Activated CD4-positive, alpha-beta T cell treated with anti-CD3 and anti-CD28 coated beads, Interleukin-2, amount 10 ng/mL, durations not matched to agents 24 days and 14 days (primary cell): Measurements from ENCODE around the gene PPP1R14D. TPM values are rescaled to one million over a fixed set of nuclear protein-coding genes. Genes with fewer than 3 reads are reported as not detected.

Experiments
- DNase-seq: peaks from one replicate; pipeline ENCODE4 v3.0.0; 2022
- H3K27ac Mint-ChIP-seq: one replicate; pipeline ENCODE4 v1.8.0; 2022; ENCODE audit warnings: mild to moderate bottlenecking, mixed read lengths
- H3K27me3 Mint-ChIP-seq: one replicate; pipeline ENCODE4 v1.8.0; 2022; ENCODE audit warnings: mixed read lengths
- H3K36me3 Mint-ChIP-seq: one replicate; pipeline ENCODE4 v1.8.0; 2022; ENCODE audit warnings: low read depth, mild to moderate bottlenecking, mixed read lengths
- H3K4me1 Mint-ChIP-seq: one replicate; pipeline ENCODE4 v1.8.0; 2021; ENCODE audit warnings: mixed read lengths
- H3K4me3 Mint-ChIP-seq: one replicate; pipeline ENCODE4 v1.8.0; 2022; ENCODE audit warnings: mild to moderate bottlenecking, moderate library complexity, mixed read lengths
- H3K9me3 Mint-ChIP-seq: one replicate; pipeline ENCODE4 v1.8.0; 2021; ENCODE audit warnings: mixed read lengths
- intact Hi-C: fragments of 100-400 bp; cut with micrococcal nuclease; formaldehyde crosslinking; loops from one replicate; pipeline ENCODE4 v1.15.1; 2023
- total RNA-seq: library from RNA; stranded (reverse); gene quantifications from 2 replicates; pipeline ENCODE4 v1.2.3, GENCODE V29; 2022

The PPP1R14D gene
- total RNA-seq, 1 donor from 2014 or later: not detected

- no peaks in the 10 kb centered on the region for H3K27me3 Mint-ChIP-seq
- H3K9me3 Mint-ChIP-seq: no peaks in the 10 kb centered on the region
- no peak overlapping the region for H3K4me3 Mint-ChIP-seq
- H3K27ac Mint-ChIP-seq: no peak overlapping the region
- intact Hi-C loops: no loop called here
- no peak for DNase-seq
- peaks cover 10% of the 10 kb centered on the region for H3K4me1 Mint-ChIP-seq
- peaks cover 31% of the 10 kb centered on the region for H3K36me3 Mint-ChIP-seq
These were observed 52.6 kb downstream of the PPP1R14D start for GRCh38 chr15:40775740-40776536.

GRCh38 chr15:40775007-40775406 lies 53.5 kb downstream of the PPP1R14D start:
- Mint-ChIP-seq H3K4me1 (peaks cover 13% of the 10 kb centered on the region), H3K36me3 (peaks cover 29% of the 10 kb centered on the region), H3K4me3 (no peak overlapping the region), H3K27ac (no peak overlapping the region), H3K9me3 (no peaks in the 10 kb centered on the region), H3K27me3 (no peaks in the 10 kb centered on the region)
- no peak for DNase-seq
- intact Hi-C loops: no loop called here

GRCh38 chr15:40773902-40774301 lies 54.6 kb downstream of the PPP1R14D start:
- H3K4me1 Mint-ChIP-seq: peaks cover 22% of the 10 kb centered on the region
- no peak overlapping the region for H3K27ac Mint-ChIP-seq
- H3K4me3 Mint-ChIP-seq: no peak overlapping the region
- DNase-seq: no peak
- no peaks in the 10 kb centered on the region for H3K27me3 Mint-ChIP-seq
- H3K36me3 Mint-ChIP-seq: peaks cover 25% of the 10 kb centered on the region
- no peaks in the 10 kb centered on the region for H3K9me3 Mint-ChIP-seq
- intact Hi-C loops: no loop called here

- H3K27me3 Mint-ChIP-seq: no peaks in the 10 kb centered on the region
- H3K9me3 Mint-ChIP-seq: no peaks in the 10 kb centered on the region
- H3K4me1 Mint-ChIP-seq: peaks cover 25% of the 10 kb centered on the region
- H3K4me3 Mint-ChIP-seq: no peak overlapping the region
- intact Hi-C loops: no loop called here
- peaks cover 24% of the 10 kb centered on the region for H3K36me3 Mint-ChIP-seq
- no peak overlapping the region for H3K27ac Mint-ChIP-seq
- no peak for DNase-seq
These were observed 55.0 kb downstream of the PPP1R14D start for GRCh38 chr15:40773496-40773895.

- peaks cover 30% of the 10 kb centered on the region for H3K36me3 Mint-ChIP-seq
- intact Hi-C loops: no loop called here
These were observed 56.5 kb downstream of the PPP1R14D start for GRCh38 chr15:40772014-40772413.

GRCh38 chr15:40771242-40771641 lies 57.3 kb downstream of the PPP1R14D start:
- no peak overlapping the region for H3K27ac Mint-ChIP-seq
- intact Hi-C loops: no loop called here

More at GRCh38 chr15:40772014-40772413, 56.5 kb downstream of the PPP1R14D start:
- Mint-ChIP-seq H3K4me3 (no peak overlapping the region), H3K27me3 (no peaks in the 10 kb centered on the region), H3K27ac (no peak overlapping the region), H3K4me1 (peaks cover 23% of the 10 kb centered on the region), H3K9me3 (no peaks in the 10 kb centered on the region)
- no peak for DNase-seq

GRCh38 chr15:40770147-40770721 lies 58.3 kb downstream of the PPP1R14D start:
- peaks cover 21% of the 10 kb centered on the region for H3K36me3 Mint-ChIP-seq
- H3K9me3 Mint-ChIP-seq: no peaks in the 10 kb centered on the region
- peaks cover 24% of the 10 kb centered on the region for H3K4me1 Mint-ChIP-seq
- peak overlapping the region; percentile 83 for H3K27ac Mint-ChIP-seq
- DNase-seq: no peak
- intact Hi-C loops: no loop called here
- peak overlapping the region; percentile 63 for H3K4me3 Mint-ChIP-seq
- no peaks in the 10 kb centered on the region for H3K27me3 Mint-ChIP-seq

More at GRCh38 chr15:40771242-40771641, 57.3 kb downstream of the PPP1R14D start:
- H3K36me3 Mint-ChIP-seq: peaks cover 24% of the 10 kb centered on the region
- no peak for DNase-seq
- no peak overlapping the region for H3K4me3 Mint-ChIP-seq
- no peaks in the 10 kb centered on the region for H3K9me3 Mint-ChIP-seq
- H3K27me3 Mint-ChIP-seq: no peaks in the 10 kb centered on the region
- H3K4me1 Mint-ChIP-seq: peaks cover 17% of the 10 kb centered on the region

GRCh38 chr15:40769274-40770146 lies 59.0 kb downstream of the PPP1R14D start, which contains the start of gene C15orf62:
Gene C15orf62, plus strand, starts transcription at chr15:40769980. Its CDS starts 516 bp downstream, at chr15:40770496.
- intact Hi-C loops: loop anchor here (10.0 kb wide), 2 partner anchors 175 to 205 kb away; partner anchors contain the start of genes CCDC32, KNL1 and RPUSD2
- peak within 1 kb of the TSS; percentile 83 for H3K27ac Mint-ChIP-seq
- H3K4me3 Mint-ChIP-seq: peak within 1 kb of the TSS; percentile 63
- peaks cover 29% of the 10 kb centered on the region for H3K4me1 Mint-ChIP-seq
- H3K9me3 Mint-ChIP-seq: no peaks in the 10 kb centered on the region
- H3K36me3 Mint-ChIP-seq: peaks cover 17% of the 10 kb centered on the region
- no peaks in the 10 kb centered on the region for H3K27me3 Mint-ChIP-seq
- DNase-seq: peak; percentile 79

- intact Hi-C loops: loop anchor here (10.0 kb wide), 2 partner anchors 174 to 204 kb away; partner anchors contain the start of genes CCDC32, KNL1 and RPUSD2
- Mint-ChIP-seq H3K36me3 (peaks cover 17% of the 10 kb centered on the region), H3K9me3 (no peaks in the 10 kb centered on the region), H3K4me3 (peak overlapping the region; percentile 63), H3K27ac (peak overlapping the region; percentile 83), H3K27me3 (no peaks in the 10 kb centered on the region), H3K4me1 (peaks cover 31% of the 10 kb centered on the region)
- DNase-seq: no peak
These were observed 59.8 kb downstream of the PPP1R14D start for GRCh38 chr15:40768521-40769273.

GRCh38 chr15:40767838-40768500 lies 60.5 kb downstream of the PPP1R14D start:
- H3K4me1 Mint-ChIP-seq: peaks cover 36% of the 10 kb centered on the region
- H3K27ac Mint-ChIP-seq: no peak overlapping the region
- H3K36me3 Mint-ChIP-seq: peaks cover 14% of the 10 kb centered on the region
- no peak overlapping the region for H3K4me3 Mint-ChIP-seq
- no peak for DNase-seq
- no peaks in the 10 kb centered on the region for H3K27me3 Mint-ChIP-seq
- intact Hi-C loops: loop anchor here (10.0 kb wide), 2 partner anchors 173 to 203 kb away; partner anchors contain the start of genes CCDC32, KNL1 and RPUSD2
- no peaks in the 10 kb centered on the region for H3K9me3 Mint-ChIP-seq

- H3K4me1 Mint-ChIP-seq: peaks cover 37% of the 10 kb centered on the region
These were observed 61.3 kb downstream of the PPP1R14D start for GRCh38 chr15:40766906-40767837.

More at GRCh38 chr15:40766906-40767837, 61.3 kb downstream of the PPP1R14D start:
- Mint-ChIP-seq H3K9me3 (no peaks in the 10 kb centered on the region), H3K27ac (no peak overlapping the region), H3K27me3 (no peaks in the 10 kb centered on the region), H3K4me3 (no peak overlapping the region), H3K36me3 (peaks cover 12% of the 10 kb centered on the region)
- intact Hi-C loops: loop anchor here (10.0 kb wide), 2 partner anchors 172 to 202 kb away; partner anchors contain the start of genes CCDC32, KNL1 and RPUSD2
- DNase-seq: no peak
